COR-L47 (cell line): ENCODE results near the gene KIRREL3.

Experiments
- DNase-seq: peaks from one replicate; lab custom pipeline; 2025; lab: John Stamatoyannopoulos, UW

KIRREL3 gene

DNA sequence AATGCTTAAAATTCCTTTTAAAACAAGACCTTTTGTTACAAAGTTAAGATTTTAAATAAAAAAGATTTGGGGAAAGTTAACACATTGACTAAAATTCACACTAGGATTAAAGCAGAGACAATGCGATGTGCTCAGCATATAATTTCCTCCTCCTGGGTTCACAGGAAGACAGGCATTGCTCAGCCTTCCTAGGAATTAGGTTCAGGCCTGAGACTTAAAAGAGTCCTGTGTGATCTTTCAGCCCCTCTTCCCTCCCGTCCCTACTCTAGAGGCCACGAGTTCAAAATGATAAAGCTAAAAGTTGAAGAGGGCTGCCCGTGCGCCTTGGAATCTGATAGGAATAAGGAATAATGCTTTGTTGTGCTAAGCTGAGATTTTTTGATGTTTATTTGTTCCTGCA is 218.6 kb downstream of the KIRREL3 start:
- no peak for DNase-seq

GRCh38 chr11:126776119-126776518 is 224.5 kb downstream of the KIRREL3 start:
- DNase-seq, result no peak

- DNase-seq, result no peak
These were observed 228.3 kb downstream of the KIRREL3 start for GRCh38 chr11:126772267-126772666.

DNA sequence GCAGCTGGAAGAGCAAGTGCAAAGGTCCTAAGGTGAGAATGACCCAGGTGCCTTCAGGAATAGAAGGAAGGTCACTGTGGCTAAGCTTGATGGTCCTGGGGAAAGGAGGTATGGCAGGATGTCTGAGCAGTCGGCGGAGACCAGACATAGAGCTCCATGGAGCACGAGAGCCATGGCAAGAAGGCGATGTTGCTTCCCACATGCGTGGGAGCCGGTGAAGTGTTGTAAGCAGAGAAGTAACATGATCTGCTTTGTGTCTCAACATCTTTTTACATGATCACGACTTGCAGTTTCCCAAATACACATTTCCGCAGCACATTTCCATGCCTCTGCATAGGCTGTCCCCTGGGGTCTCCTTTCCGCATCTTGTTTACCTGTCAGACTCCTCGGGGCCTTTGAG is 231.9 kb downstream of the KIRREL3 start:
- no peak for DNase-seq

DNA sequence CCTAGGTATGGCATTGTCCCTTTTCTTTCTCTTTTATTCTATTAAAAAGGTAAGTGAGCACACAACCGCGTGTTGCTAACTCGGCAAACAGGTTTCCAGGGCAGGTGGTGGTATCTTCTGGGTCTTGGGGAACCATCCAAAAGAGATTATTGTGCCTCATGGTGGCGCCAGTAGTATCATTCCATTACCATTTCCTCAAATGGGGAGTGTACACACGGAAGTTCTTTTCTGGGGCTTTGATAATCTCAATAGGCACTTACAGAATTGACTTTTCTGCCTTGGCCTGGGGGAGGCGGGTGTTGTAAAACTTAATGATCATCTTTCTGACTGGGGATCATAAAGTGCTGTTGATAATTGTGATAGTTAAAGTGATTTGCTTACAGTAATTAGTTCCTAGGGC is 234.1 kb downstream of the KIRREL3 start:
- no peak for DNase-seq

DNA sequence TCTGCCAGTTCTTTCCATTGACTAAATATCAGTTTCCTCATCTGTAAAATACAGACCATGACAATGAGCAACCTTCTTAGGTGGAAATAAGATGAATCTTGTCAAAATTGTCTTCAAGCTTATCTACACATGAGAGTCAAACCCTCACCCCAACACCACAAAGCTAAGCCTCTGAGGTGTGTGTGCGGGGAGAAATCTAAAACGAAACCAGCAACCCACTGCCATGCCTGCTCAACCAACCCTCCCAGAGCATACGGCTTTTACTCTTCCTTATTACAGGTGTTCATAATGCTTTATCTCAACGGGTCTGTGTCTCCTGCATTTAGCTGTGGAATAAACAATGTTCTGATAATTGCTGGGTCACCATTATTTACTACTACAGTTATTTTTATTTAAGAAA is 235.4 kb downstream of the KIRREL3 start:
- no peak for DNase-seq

GRCh38 chr11:126764231-126764630 is 236.3 kb downstream of the KIRREL3 start:
- DNase-seq, result no peak

DNA sequence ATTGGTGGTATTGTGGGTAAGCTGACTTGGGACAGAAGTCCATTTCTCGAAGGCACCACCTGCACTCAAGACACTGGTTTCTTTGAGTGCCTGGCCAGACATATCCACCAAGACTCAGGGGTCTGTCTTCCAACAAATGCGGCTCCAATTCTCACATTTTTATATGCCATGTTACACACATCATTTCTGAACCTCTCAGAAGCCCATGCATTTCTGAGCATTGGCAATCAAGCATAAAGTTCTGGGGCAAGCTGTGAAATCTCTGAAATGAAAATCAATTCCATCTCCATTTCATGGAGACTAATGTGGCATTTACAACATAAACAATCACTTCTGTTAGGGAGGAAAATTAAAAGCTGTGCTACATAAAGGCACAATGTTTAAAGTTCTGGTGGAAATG is 243.7 kb downstream of the KIRREL3 start:
- no peak for DNase-seq

- no peak for DNase-seq
These were observed 244.1 kb downstream of the KIRREL3 start for GRCh38 chr11:126756421-126756820.

DNA sequence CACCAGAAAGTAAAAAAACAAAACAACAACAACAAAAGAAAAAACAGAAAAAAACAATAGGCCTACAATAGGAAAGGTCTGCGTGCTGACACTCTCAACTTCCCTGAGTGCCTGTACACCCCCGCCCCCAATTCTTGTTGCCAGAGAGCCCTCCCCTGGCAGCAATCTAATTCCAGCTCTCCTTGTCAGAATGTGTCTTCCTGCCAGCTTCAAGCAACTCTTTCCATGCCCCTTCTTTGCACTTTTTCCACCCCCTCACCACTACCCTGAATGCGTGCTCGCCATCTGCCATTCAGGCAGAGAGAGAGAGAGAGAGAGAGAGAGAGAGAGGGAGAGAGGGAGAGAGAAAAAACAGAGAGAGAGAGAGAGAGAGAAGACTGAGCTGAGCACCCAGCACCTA is 245.0 kb downstream of the KIRREL3 start:
- no peak for DNase-seq

GRCh38 chr11:126754591-126755426 is 245.8 kb downstream of the KIRREL3 start:
- DNase-seq, result no peak

- DNase-seq, result no peak
These were observed 246.6 kb downstream of the KIRREL3 start for GRCh38 chr11:126753990-126754389.

DNA sequence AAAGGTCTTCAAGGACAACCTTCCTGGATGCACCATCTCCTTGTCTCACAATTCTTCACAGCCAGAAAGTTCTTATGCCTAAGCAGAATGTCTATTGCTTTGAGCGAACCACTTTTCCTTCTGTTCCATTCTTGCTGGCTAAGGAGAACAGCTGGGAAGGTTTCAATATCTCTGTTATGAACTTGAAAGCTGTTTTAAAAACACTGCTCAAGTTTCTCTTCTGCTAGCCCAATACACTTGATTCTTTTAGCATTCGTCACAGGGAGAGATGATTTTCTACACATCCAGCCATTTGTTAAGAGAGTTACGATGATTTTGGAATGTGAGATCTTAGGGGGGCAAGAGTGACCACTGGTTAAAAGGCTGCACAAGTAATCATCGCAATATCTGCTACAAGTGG is 249.3 kb downstream of the KIRREL3 start:
- no peak for DNase-seq

GRCh38 chr11:126748793-126749192 is 251.8 kb downstream of the KIRREL3 start:
- no peak for DNase-seq

- peak; percentile 6 for DNase-seq
These were observed 252.3 kb downstream of the KIRREL3 start for GRCh38 chr11:126748100-126748791.

GRCh38 chr11:126747315-126747714 is 253.3 kb downstream of the KIRREL3 start:
- DNase-seq, result no peak

DNA sequence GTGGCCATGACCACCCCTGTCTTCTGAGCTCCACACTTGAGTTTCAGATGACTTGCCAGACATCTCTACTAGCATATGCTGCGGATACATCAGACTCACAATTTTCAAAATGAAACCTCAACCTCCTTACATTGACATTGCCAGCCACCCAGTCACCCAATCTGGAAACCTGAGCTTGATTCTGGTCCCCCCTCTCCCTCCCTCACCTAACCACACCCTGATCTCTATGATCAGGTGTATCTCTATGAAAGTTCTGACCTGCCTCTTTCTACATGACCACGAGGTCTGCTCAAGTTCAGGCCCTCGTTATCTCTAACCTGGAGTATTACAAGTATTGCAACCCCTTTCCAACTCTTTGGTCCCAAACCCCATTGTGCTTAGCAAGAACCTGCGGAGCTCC is 254.1 kb downstream of the KIRREL3 start:
- no peak for DNase-seq

DNA sequence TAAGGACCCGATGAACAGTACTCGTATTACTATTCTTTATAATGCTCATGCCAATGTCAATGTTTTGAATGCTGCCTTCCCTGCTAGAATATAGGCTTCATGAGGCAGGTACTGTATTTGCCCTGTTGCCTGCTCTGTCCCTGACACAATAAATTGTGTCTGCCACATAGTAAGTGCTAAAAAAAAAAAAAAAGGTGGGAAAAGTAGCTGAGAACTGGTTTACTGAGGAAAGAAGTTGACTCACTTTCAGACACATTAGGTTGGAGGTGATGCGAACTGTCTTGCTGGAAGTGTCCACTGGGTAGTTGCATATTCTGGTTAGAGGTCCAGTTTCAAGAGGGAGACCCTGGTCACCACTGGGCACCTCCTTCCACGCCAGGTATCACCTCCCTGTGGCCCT is 255.9 kb downstream of the KIRREL3 start:
- DNase-seq, result no peak

GRCh38 chr11:126743628-126744027 is 256.9 kb downstream of the KIRREL3 start:
- DNase-seq, result no peak

DNA sequence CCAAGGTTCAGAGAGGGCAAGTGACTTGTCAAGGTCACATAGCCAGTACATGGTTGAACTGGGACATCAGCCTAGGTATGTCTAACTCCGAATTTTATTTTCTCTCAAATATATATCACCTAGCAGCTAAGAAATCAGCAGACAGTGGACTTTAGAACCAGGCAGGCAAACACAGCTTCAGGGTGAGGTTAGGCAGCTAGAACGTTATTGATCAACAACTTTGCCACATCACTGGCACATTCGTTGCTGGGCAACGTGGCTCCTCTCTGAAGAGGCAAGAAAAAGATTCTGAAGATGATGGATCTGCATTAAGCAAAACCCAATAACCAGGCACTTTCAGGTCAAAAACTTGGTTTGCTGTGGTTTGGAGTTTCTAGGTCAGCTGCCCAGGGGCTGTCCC is 258.0 kb downstream of the KIRREL3 start:
- no peak for DNase-seq

DNA sequence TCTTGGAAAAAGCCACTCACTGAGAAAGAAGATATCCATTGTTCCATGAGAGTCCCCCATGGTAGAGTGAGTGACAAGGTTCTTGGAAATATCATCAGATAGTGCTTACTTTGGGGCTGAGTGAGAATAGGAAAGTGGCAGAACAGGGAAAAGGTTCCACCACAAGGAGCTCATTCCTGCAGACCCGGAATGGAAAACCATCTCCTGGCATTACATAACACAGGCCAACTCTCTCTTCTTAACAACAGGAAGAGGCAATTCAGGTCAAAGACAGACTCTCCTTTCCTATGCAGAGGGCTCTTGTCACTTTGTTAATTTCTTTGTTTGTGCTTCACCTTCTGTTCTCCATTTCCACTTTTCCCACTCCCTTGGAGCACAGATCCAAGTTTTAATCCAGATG is 259.7 kb downstream of the KIRREL3 start:
- DNase-seq, result no peak

DNA sequence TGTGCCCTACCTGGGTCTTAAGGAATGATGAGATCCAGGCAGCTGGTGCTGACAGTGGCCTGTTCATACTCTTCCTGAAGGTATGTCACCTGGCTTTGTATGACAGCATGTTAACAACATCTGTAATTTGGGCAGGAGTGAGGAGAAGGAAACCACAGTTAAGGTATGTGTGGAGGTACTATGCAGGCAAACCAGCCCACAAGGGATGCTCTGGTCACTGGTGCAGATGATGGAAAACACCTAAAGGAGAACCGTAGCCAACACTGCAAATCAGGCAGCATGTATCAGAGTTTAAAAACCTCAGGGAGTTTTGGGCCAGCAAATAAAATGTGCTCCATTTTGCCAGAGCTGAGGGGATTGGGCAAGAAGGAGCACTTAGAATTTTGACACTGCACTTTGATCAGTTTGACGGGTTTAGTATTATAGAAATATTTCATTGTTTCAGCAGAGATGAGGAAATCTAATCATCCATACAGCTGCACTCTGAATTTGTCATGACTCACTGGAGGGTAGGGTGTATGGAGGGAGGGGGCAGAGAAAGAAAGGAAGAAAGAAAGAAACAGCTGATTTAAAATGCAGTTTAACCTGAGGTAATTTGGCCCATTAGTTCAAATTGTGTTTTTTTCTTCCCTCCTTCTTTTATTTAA is 260.9 kb downstream of the KIRREL3 start:
- no peak for DNase-seq
